GM12875 (cell line): ENCODE data around the gene FABP3.

Source experiments
- H3K4me3 ChIP-seq: one replicate; pipeline ENCODE4 v1.5.1; 2011; ENCODE audit warnings: low read depth, low read length, control low read depth
- CTCF ChIP-seq: IDR thresholded peaks from 2 replicates; pipeline ENCODE4 v1.5.1; 2011; ENCODE audit warnings: low read depth, mild to moderate bottlenecking, control low read depth, inconsistent platforms, low read length, moderate library complexity, borderline replicate concordance; ENCODE audit not compliant: insufficient read depth

The FABP3 gene

DNA sequence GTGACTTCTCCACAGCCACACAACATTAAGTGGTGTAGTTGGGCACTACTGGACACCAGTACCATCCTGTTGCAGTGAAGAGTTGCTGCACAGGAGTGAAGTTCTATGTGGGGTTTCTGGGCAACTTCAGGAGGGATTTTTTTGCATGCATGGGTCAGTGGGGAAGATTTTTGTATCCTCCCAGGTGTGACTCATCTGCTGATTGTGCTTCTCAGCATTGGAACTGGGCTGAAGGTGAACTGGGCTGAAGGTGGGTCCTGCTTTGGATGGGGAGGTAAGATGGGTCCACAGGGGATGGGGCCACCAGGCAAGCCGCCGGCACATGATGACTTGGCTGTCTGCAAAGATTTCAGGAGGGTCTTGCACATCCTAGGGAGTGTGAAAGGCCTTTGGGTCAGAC, 42.8 kb upstream of the FABP3 start:
- TF ChIP-seq CTCF = no peak
- H3K4me3 ChIP-seq = no peak overlapping the region

DNA sequence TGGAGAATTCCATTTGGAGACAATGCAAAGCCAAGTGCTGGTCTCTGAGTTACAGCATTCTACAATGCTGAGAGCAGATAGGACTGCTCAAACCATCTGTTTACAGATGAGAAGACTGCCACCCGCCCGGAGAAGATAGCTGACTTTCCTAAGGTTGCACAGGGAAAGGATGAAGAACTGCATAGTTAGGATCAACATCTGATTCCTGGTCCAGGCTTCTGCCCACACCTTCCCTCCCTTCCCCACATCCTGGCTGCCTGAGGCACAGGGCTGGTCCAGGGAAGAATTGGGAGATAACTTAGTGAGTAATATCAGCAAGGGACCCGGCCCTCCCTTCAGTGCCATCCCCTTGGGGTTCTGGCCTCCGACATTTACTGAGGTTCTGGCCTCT, 42.1 kb upstream of the FABP3 start:
- no peak overlapping the region for H3K4me3 ChIP-seq
- no peak for TF ChIP-seq CTCF

DNA sequence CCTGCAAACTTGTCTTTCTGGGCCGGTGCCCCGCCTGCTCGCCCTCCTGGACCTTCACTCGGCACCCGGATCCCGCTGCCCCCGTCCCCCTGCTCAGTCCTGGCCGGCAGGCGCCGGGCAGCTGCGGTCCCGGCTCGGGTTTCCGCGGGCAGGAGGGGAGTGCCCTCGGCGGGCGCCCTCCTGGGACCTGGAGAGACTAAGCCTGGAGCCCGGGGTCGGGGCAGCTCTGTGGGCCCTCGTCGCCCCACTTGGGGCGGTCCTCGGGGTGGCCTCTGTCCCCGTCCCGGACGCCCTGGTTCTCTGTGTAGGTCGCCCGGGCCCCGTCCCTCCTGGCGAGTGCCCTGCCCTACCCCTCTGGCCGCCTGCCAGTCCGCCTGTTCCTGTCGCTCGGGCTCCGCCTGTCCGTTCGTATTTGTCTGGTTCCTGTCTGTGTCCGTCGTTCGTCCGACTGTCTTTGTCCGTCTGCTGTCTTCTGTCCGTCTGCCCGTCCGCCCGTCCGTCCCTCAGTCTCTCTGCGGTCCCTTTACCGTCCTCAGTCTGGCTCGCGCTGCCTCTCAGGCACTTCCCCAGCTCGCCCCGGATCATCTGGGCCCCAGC, 40.6 kb upstream of the FABP3 start:
- no peak for TF ChIP-seq CTCF
- no peak overlapping the region for H3K4me3 ChIP-seq

- H3K4me3 ChIP-seq = no peak within 1 kb of the TSS
- TF ChIP-seq CTCF = no peak
Measured at GRCh38 chr1:31412732-31413404, 40.0 kb upstream of the FABP3 start, which contains the start of gene SERINC2. Gene SERINC2, plus strand, starts transcription at chr1:31413213. Its CDS starts 53 bp downstream, at chr1:31413266.

- H3K4me3 ChIP-seq = no peak overlapping the region
- TF ChIP-seq CTCF = no peak
Measured at GRCh38 chr1:31412205-31412604, 39.3 kb upstream of the FABP3 start.

- TF ChIP-seq CTCF = no peak
- H3K4me3 ChIP-seq = no peak overlapping the region
Measured at GRCh38 chr1:31410871-31411270, 38.0 kb upstream of the FABP3 start.
